Measurements from ENCODE around the gene GRN. TPM values are rescaled to one million over a fixed set of nuclear protein-coding genes. Genes with fewer than 3 reads are reported as not detected.

Gene GRN
- total and polyA plus RNA-seq, 4 experiments from 2014 or later = 45.9 to 69.2 (median 49.8) TPM

- Mint-ChIP-seq H3K27me3 (no peaks in the 10 kb centered on the region), H3K4me1 (peaks cover 9 to 19% (median 13%) of the 10 kb centered on the region in 4 donors), H3K36me3 (peaks cover 3 to 5% of the 10 kb centered on the region in 2 donors), H3K9me3 (no peaks in the 10 kb centered on the region), H3K27ac (peak overlapping the region in 1 of 7 donors; percentile 51), H3K4me3 (peak overlapping the region in 1 of 8 donors; percentile 46)
- Histone ChIP-seq H3K4me3 (ENCODE audit: low read length in 2 of 2) (no peak overlapping the region), H3K27ac (ENCODE audit: low read depth, low read length) (no peak overlapping the region), H3K27me3 (ENCODE audit: insufficient read depth, low read length) (no peaks in the 10 kb centered on the region), H3K9me3 (ENCODE audit: control insufficient read depth in 1 of 2, low read length in 2 of 2) (no peaks in the 10 kb centered on the region), H3K4me1 (ENCODE audit: insufficient read depth, low read length) (peaks cover 7% of the 10 kb centered on the region), H3K36me3 (ENCODE audit: insufficient read depth, low read length) (no peaks in the 10 kb centered on the region)
- intact Hi-C loops (cut with micrococcal nuclease) = no loop called here
- ChIA-PET POLR2A (ENCODE audit: partially characterized antibody) (interaction anchor here (0.8 to 1.6 kb wide), 5 partner anchors 24 to 165 kb away, joined by 3 to 6 read pairs (median 5); partner anchors contain the start of gene TMUB2), CTCF (ENCODE audit: partially characterized antibody) (interaction anchor here (1.1 to 4.9 kb wide), 11 partner anchors 8 to 148 kb away, joined by 3 to 26 read pairs (median 5); partner anchors contain the start of gene FAM171A2)
- peak in 4 of 5 donors; percentile 63 to 70 (median 64) for DNase-seq
These were observed 5.7 kb downstream of the GRN start for GRCh38 chr17:44350733-44351226.

GRCh38 chr17:44351464-44351863, 6.4 kb downstream of the GRN start:
- no peak for DNase-seq
- Histone ChIP-seq H3K9me3 (ENCODE audit: control insufficient read depth in 1 of 2, low read length in 2 of 2) (no peaks in the 10 kb centered on the region), H3K27me3 (ENCODE audit: insufficient read depth, low read length) (no peaks in the 10 kb centered on the region), H3K27ac (ENCODE audit: low read depth, low read length) (no peak overlapping the region), H3K36me3 (ENCODE audit: insufficient read depth, low read length) (no peaks in the 10 kb centered on the region), H3K4me3 (ENCODE audit: low read length in 2 of 2) (no peak overlapping the region), H3K4me1 (ENCODE audit: insufficient read depth, low read length) (peaks cover under 1% of the 10 kb centered on the region)
- intact Hi-C loops (cut with micrococcal nuclease) = no loop called here
- peaks cover 3 to 4% of the 10 kb centered on the region in 2 donors for H3K36me3 Mint-ChIP-seq
- H3K4me3 Mint-ChIP-seq = no peak overlapping the region
- no peaks in the 10 kb centered on the region for H3K9me3 Mint-ChIP-seq
- no peaks in the 10 kb centered on the region for H3K27me3 Mint-ChIP-seq
- no peak overlapping the region for H3K27ac Mint-ChIP-seq
- peaks cover 3 to 12% (median 7%) of the 10 kb centered on the region in 4 donors for H3K4me1 Mint-ChIP-seq
- ChIA-PET POLR2A (ENCODE audit: partially characterized antibody) (interaction anchor here (1.1 to 1.6 kb wide), 3 partner anchors 25 to 165 kb away, joined by 4 to 6 read pairs (median 5); partner anchors contain the start of gene TMUB2), CTCF (ENCODE audit: partially characterized antibody) (interaction anchor here (1.1 to 4.9 kb wide), 9 partner anchors 7 to 149 kb away, joined by 3 to 26 read pairs (median 5); partner anchors contain the start of gene FAM171A2)

GRCh38 chr17:44351961-44352827, 7.1 kb downstream of the GRN start:
- no peaks in the 10 kb centered on the region for H3K9me3 ChIP-seq (ENCODE audit: control insufficient read depth in 1 of 2, low read length in 2 of 2)
- intact Hi-C loops (cut with micrococcal nuclease) = no loop called here
- Mint-ChIP-seq H3K4me3 (peak overlapping the region in 3 of 8 donors; percentile 71 to 76 (median 74)), H3K4me1 (peaks cover 3 to 10% (median 6%) of the 10 kb centered on the region in 4 donors), H3K9me3 (no peaks in the 10 kb centered on the region), H3K27ac (no peak overlapping the region), H3K27me3 (no peaks in the 10 kb centered on the region), H3K36me3 (peaks cover 3 to 4% of the 10 kb centered on the region in 2 donors)
- DNase-seq = no peak
- H3K27ac ChIP-seq (ENCODE audit: low read depth, low read length) = no peak overlapping the region
- H3K27me3 ChIP-seq (ENCODE audit: insufficient read depth, low read length) = no peaks in the 10 kb centered on the region
- H3K4me1 ChIP-seq (ENCODE audit: insufficient read depth, low read length) = no peaks in the 10 kb centered on the region
- no peak overlapping the region for H3K4me3 ChIP-seq (ENCODE audit: low read length in 2 of 2)
- POLR2A ChIA-PET (ENCODE audit: partially characterized antibody) = interaction anchor here (1.1 to 2.4 kb wide), 3 partner anchors 28 to 166 kb away, joined by 4 to 10 read pairs (median 5); partner anchors contain the start of genes SLC25A39 and TMUB2
- CTCF ChIA-PET (ENCODE audit: partially characterized antibody) = interaction anchor here (1.1 to 4.9 kb wide), 7 partner anchors 7 to 149 kb away, joined by 3 to 26 read pairs (median 8); partner anchors contain the start of gene FAM171A2
- no peaks in the 10 kb centered on the region for H3K36me3 ChIP-seq (ENCODE audit: insufficient read depth, low read length)

- no peak overlapping the region for H3K27ac ChIP-seq (ENCODE audit: low read depth, low read length)
- Mint-ChIP-seq H3K4me3 (peak overlapping the region; percentile 66 to 81 (median 72)), H3K36me3 (peaks cover 3 to 4% of the 10 kb centered on the region in 2 donors), H3K4me1 (peaks cover 3 to 10% (median 6%) of the 10 kb centered on the region in 4 donors), H3K27ac (no peak overlapping the region), H3K9me3 (no peaks in the 10 kb centered on the region), H3K27me3 (no peaks in the 10 kb centered on the region)
- H3K9me3 ChIP-seq (ENCODE audit: control insufficient read depth in 1 of 2, low read length in 2 of 2) = no peaks in the 10 kb centered on the region
- no peaks in the 10 kb centered on the region for H3K27me3 ChIP-seq (ENCODE audit: insufficient read depth, low read length)
- ChIA-PET POLR2A (ENCODE audit: partially characterized antibody) (interaction anchor here (0.6 to 2.4 kb wide), 10 partner anchors 8 to 337 kb away, joined by 3 to 12 read pairs (median 6); partner anchors contain the start of genes GRN, SLC25A39, TMUB2 and UBTF), CTCF (ENCODE audit: partially characterized antibody) (interaction anchor here (1.0 to 4.9 kb wide), 5 partner anchors 9 to 410 kb away, joined by 3 to 26 read pairs (median 4); partner anchors contain the start of gene FAM171A2)
- H3K36me3 ChIP-seq (ENCODE audit: insufficient read depth, low read length) = no peaks in the 10 kb centered on the region
- no peak overlapping the region for H3K4me3 ChIP-seq (ENCODE audit: low read length in 2 of 2)
- intact Hi-C loops (cut with micrococcal nuclease) = no loop called here
- H3K4me1 ChIP-seq (ENCODE audit: insufficient read depth, low read length) = no peaks in the 10 kb centered on the region
- no peak for DNase-seq
These were observed 7.9 kb downstream of the GRN start for GRCh38 chr17:44352828-44353671.

- DNase-seq = peak in 4 of 5 donors; percentile 17 to 52 (median 25)
- H3K36me3 Mint-ChIP-seq = peaks cover 3 to 4% of the 10 kb centered on the region in 2 donors
- H3K9me3 Mint-ChIP-seq = no peaks in the 10 kb centered on the region
- Histone ChIP-seq H3K36me3 (ENCODE audit: insufficient read depth, low read length) (no peaks in the 10 kb centered on the region), H3K9me3 (ENCODE audit: control insufficient read depth in 1 of 2, low read length in 2 of 2) (no peaks in the 10 kb centered on the region), H3K4me3 (ENCODE audit: low read length in 2 of 2) (no peak overlapping the region), H3K27ac (ENCODE audit: low read depth, low read length) (no peak overlapping the region), H3K4me1 (ENCODE audit: insufficient read depth, low read length) (no peaks in the 10 kb centered on the region), H3K27me3 (ENCODE audit: insufficient read depth, low read length) (no peaks in the 10 kb centered on the region)
- ChIA-PET POLR2A (ENCODE audit: partially characterized antibody) (interaction anchor here (0.6 to 2.4 kb wide), 12 partner anchors 9 to 338 kb away, joined by 3 to 12 read pairs (median 7); partner anchors contain the start of genes ATXN7L3, FAM171A2, GRN and LSM12), CTCF (ENCODE audit: partially characterized antibody) (interaction anchor here (0.7 to 4.9 kb wide), 10 partner anchors 8 to 411 kb away, joined by 3 to 26 read pairs (median 4); partner anchors contain the start of genes FAM171A2 and GRN)
- H3K27ac Mint-ChIP-seq = no peak overlapping the region
- H3K4me1 Mint-ChIP-seq = peaks cover 2 to 10% (median 4%) of the 10 kb centered on the region in 4 donors
- H3K4me3 Mint-ChIP-seq = peak overlapping the region; percentile 39 to 74 (median 60)
- intact Hi-C loops (cut with micrococcal nuclease) = no loop called here
- no peaks in the 10 kb centered on the region for H3K27me3 Mint-ChIP-seq
These were observed 8.7 kb downstream of the GRN start for GRCh38 chr17:44353672-44354331.

Data from CD4-positive, alpha-beta memory T cell (primary cell).